ENCODE results near the gene COPRS.

- TF ChIP-seq CTCF (IDR thresholded peaks at IDR 0.05; ENCODE audit: control extremely low read depth in 1 of 3, insufficient read depth in 1 of 3, low read depth in 1 of 3, low read length in 3 of 3) (no peak), POLR2A (IDR thresholded peaks at IDR 0.05; ENCODE audit: control extremely low read depth in 1 of 2, low read depth in 2 of 2, low read length in 2 of 2) (no peak), EP300 (IDR thresholded peaks at IDR 0.05; ENCODE audit: borderline replicate concordance in 1 of 2, low read depth in 2 of 2, low read length in 2 of 2) (no peak), MAX (IDR thresholded peaks at IDR 0.05) (no peak), FOSL1 (IDR thresholded peaks at IDR 0.05; ENCODE audit: insufficient read depth, low read depth, low read length) (no peak), SUZ12 (IDR thresholded peaks at IDR 0.05; ENCODE audit: low read length) (no peak)
Observed at GRCh38 chr17:31841850-31842194, 17.2 kb downstream of the COPRS start.
